Amniotic stem cell (primary cell): Measurements from ENCODE around the gene ASB13.
A peak's percentile ranks its signal among the peaks of the same experiment; 100 is the strongest.
"Not testable (repeated sequence)": the region's sequence is repeated elsewhere in the genome, so short reads cannot be mapped to it uniquely, and the experiment has no call there.

Source experiments
- DNase-seq: peaks from one replicate; lab custom pipeline; 2025; lab: John Stamatoyannopoulos, UW

Gene ASB13

GRCh38 chr10:5604961-5605360 is 61.4 kb downstream of the ASB13 start:
- DNase-seq = no peak

- no peak for DNase-seq
Observed at GRCh38 chr10:5604236-5604925, 62.0 kb downstream of the ASB13 start.

GRCh38 chr10:5603848-5604170 is 62.6 kb downstream of the ASB13 start:
- no peak for DNase-seq

- no peak for DNase-seq
Observed at GRCh38 chr10:5603091-5603847, 63.1 kb downstream of the ASB13 start.

- DNase-seq = no peak
Observed at GRCh38 chr10:5601826-5602495, 64.4 kb downstream of the ASB13 start.

GRCh38 chr10:5600908-5601307 is 65.5 kb downstream of the ASB13 start:
- no peak for DNase-seq

- no peak for DNase-seq
Observed at GRCh38 chr10:5599613-5600520, 66.5 kb downstream of the ASB13 start.

GRCh38 chr10:5598085-5598690 is 68.2 kb downstream of the ASB13 start:
- DNase-seq = no peak

GRCh38 chr10:5596611-5597341 is 69.6 kb downstream of the ASB13 start:
- DNase-seq = peak; percentile 44

GRCh38 chr10:5595994-5596471 is 70.4 kb downstream of the ASB13 start:
- DNase-seq = peak; percentile 89

- no peak for DNase-seq
Observed at GRCh38 chr10:5595591-5595990, 70.8 kb downstream of the ASB13 start.

- no peak for DNase-seq
Observed at GRCh38 chr10:5595095-5595494, 71.3 kb downstream of the ASB13 start.

- no peak for DNase-seq
Observed at GRCh38 chr10:5594271-5595049, 71.9 kb downstream of the ASB13 start.

- DNase-seq = not testable (repeated sequence)
Observed at GRCh38 chr10:5593347-5593746, 73.0 kb downstream of the ASB13 start.

- no peak for DNase-seq
Observed at GRCh38 chr10:5592070-5592469, 74.3 kb downstream of the ASB13 start.

GRCh38 chr10:5591336-5591824 is 75.0 kb downstream of the ASB13 start:
- DNase-seq = no peak

- no peak for DNase-seq
Observed at GRCh38 chr10:5590816-5591215, 75.6 kb downstream of the ASB13 start.

- DNase-seq = no peak
Observed at GRCh38 chr10:5589661-5590511, 76.5 kb downstream of the ASB13 start.
